Stimulated activated CD8-positive, alpha-beta memory T cell treated with anti-CD3 and anti-CD28 coated beads, Interleukin-7, amount 100 ng/mL, for 1 hour (primary cell): ENCODE results near the gene ARL10.

Experiments used
- DNase-seq, 2 donors: peaks; one replicate each; pipeline ENCODE4 v3.0.0-alpha.2; 2020; ENCODE audit warnings: low read depth in 2 of 2

ARL10 gene

GRCh38 chr5:176410486-176411180 lies 45.3 kb downstream of the ARL10 start:
- DNase-seq, result no peak

GRCh38 chr5:176412517-176413254 lies 47.4 kb downstream of the ARL10 start:
- DNase-seq, result no peak

- no peak for DNase-seq
These were observed 47.9 kb downstream of the ARL10 start for GRCh38 chr5:176413255-176413565.

- no peak for DNase-seq
These were observed 48.5 kb downstream of the ARL10 start for GRCh38 chr5:176413709-176414191.

- no peak for DNase-seq
These were observed 49.4 kb downstream of the ARL10 start for GRCh38 chr5:176414704-176415103.

GRCh38 chr5:176415240-176415951 lies 50.1 kb downstream of the ARL10 start:
- DNase-seq, result no peak

- DNase-seq, result peak; percentile 83 to 88
These were observed 51.0 kb downstream of the ARL10 start, which contains the start of gene CLTB for GRCh38 chr5:176415952-176416924. CLTB (minus strand) TSS chr5:176416539; CDS start chr5:176416363, 176 bp downstream.

GRCh38 chr5:176416965-176417364 lies 51.7 kb downstream of the ARL10 start:
- no peak for DNase-seq

GRCh38 chr5:176418251-176418650 lies 53.0 kb downstream of the ARL10 start:
- no peak for DNase-seq

- DNase-seq, result no peak
These were observed 54.8 kb downstream of the ARL10 start for GRCh38 chr5:176420086-176420485.

- no peak for DNase-seq
These were observed 55.8 kb downstream of the ARL10 start for GRCh38 chr5:176420972-176421544.

GRCh38 chr5:176424181-176424580 lies 58.9 kb downstream of the ARL10 start:
- DNase-seq, result no peak

GRCh38 chr5:176425138-176425537 lies 59.9 kb downstream of the ARL10 start:
- DNase-seq, result no peak

GRCh38 chr5:176425791-176426190 lies 60.5 kb downstream of the ARL10 start:
- no peak for DNase-seq

GRCh38 chr5:176426876-176427275 lies 61.6 kb downstream of the ARL10 start:
- no peak for DNase-seq

GRCh38 chr5:176427971-176428370 lies 62.7 kb downstream of the ARL10 start:
- DNase-seq, result no peak

GRCh38 chr5:176429972-176430371 lies 64.7 kb downstream of the ARL10 start:
- no peak for DNase-seq
